ENCODE data around the gene CUEDC2. TPM values are rescaled to one million over a fixed set of nuclear protein-coding genes. Genes with fewer than 3 reads are reported as not detected.
A peak's percentile ranks its signal among the peaks of the same experiment; 100 is the strongest.

The CUEDC2 gene
- total and polyA plus RNA-seq, 10 of the 15 experiments (the other 5 are each of a cell fraction or from before 2014, with no cell fraction given) = 20.4 to 121 (median 75.0) TPM

DNA sequence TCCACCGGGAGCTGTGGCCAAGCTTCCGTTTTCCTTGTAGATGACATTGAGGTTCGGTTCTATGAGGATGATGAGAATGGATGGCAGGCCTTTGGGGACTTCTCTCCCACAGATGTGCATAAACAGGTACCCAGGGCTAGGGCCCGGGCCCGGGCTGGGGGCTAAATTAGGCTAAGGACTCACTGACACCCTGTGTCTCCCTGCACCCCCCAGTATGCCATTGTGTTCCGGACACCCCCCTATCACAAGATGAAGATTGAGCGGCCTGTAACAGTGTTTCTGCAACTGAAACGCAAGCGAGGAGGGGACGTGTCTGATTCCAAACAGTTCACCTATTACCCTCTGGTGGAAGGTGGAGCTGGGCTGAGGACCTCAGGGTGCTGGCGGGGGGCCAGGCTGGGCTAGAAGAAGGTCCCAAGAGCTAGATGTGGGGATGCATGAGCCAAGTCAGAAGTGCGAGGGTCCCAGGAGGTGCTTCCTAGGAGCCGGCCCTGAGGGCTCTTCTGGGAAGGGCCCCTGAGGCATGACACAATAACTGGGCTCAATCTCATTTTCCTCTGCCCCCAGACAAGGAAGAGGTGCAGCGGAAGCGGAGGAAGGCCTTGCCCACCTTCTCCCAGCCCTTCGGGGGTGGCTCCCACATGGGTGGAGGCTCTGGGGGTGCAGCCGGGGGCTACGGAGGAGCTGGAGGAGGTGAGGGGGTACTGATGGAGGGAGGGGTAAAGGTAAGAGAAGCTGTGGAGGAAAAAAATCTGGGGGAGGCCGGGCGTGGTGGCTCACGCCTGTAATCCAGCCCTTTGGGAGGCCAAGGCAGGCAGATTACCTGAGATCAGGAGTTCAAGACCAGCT lies 34.0 kb downstream of the CUEDC2 start:
- Histone ChIP-seq H3K4me1 (ENCODE audit: control insufficient read depth, insufficient read depth, low read length) (peaks cover 20% of the 10 kb centered on the region), H3K9me3 (replicated peaks; ENCODE audit: control insufficient read depth, insufficient read depth, low read length) (no peaks in the 10 kb centered on the region; the same call in 2 of the 3 replicates), H3K9ac (ENCODE audit: control insufficient read depth, insufficient read depth, low read length) (no peak overlapping the region; the same call in 1 of the 2 replicates), H2AFZ (ENCODE audit: control insufficient read depth, low read depth, low read length) (no peak overlapping the region), H3K27ac (ENCODE audit: control insufficient read depth, insufficient read depth) (no peak overlapping the region; the same call in 1 of the 2 replicates), H3K36me3 (ENCODE audit: control insufficient read depth in 2 of 2, insufficient read depth in 2 of 2, low read length in 1 of 2) (peaks cover 17 to 41% of the 10 kb centered on the region in 2 experiments), H4K20me1 (ENCODE audit: control insufficient read depth, insufficient read depth) (peaks cover 4% of the 10 kb centered on the region; the same call in 1 of the 2 replicates), H3K4me3 (peak overlapping the region; percentile 67), H3K27me3 (replicated peaks in 1 of 2; ENCODE audit: control insufficient read depth in 2 of 2, insufficient read depth in 2 of 2, low read length in 1 of 2) (no peaks in the 10 kb centered on the region), H3K79me2 (ENCODE audit: control insufficient read depth, insufficient read depth, low read length) (peaks cover 55% of the 10 kb centered on the region), H3K4me2 (ENCODE audit: control insufficient read depth, insufficient read depth) (peak overlapping the region; percentile 90)
- DNase-seq (ENCODE audit: low read depth, low spot score) = no peak
- ChIA-PET POLR2A (interaction anchor here (0.6 to 6.1 kb wide), 9 partner anchors 14 to 282 kb away, joined by 3 to 42 read pairs (median 4); partner anchors contain the start of genes CUEDC2, FBXL15 and NOLC1), RAD21 (ENCODE audit: unreplicated experiment) (interaction anchor here (0.7 to 5.8 kb wide), 9 partner anchors 11 to 229 kb away, joined by 3 to 33 read pairs (median 5); partner anchors contain the start of gene FBXL15), SMC1A (ENCODE audit: uncharacterized antibody, unreplicated experiment) (interaction anchor here (0.7 to 3.5 kb wide), 10 partner anchors 12 to 168 kb away, joined by 3 to 15 read pairs (median 4); partner anchors contain the start of gene FBXL15), CTCF (interaction anchor here (0.7 to 12.1 kb wide), 23 partner anchors 8 to 246 kb away, joined by 3 to 90 read pairs (median 4); partner anchors contain the start of genes C10orf95, CUEDC2, FBXL15 and NOLC1)
- in situ Hi-C loops (cut with MboI) = no loop called here
- no peak for FAIRE-seq
- 49% methylated on average over 19 of the region's 21 CpGs for WGBS (ENCODE audit: insufficient coverage, insufficient replicate concordance, low lambda C conversion rate, missing lambda C conversion rate)
- TF ChIP-seq RBBP5 (conservative IDR thresholded peaks at IDR 0.05) = no peak
- TF ChIP-seq CHD4 (IDR thresholded peaks at IDR 0.05) = no peak
- no peak for TF ChIP-seq RUNX3 (IDR thresholded peaks at IDR 0.05; ENCODE audit: low read length)
- no peak for TF ChIP-seq SUPT20H (IDR thresholded peaks at IDR 0.05; ENCODE audit: borderline replicate concordance, control insufficient read depth, low read depth, low read length)
- BruUV-seq (replicated peaks) = no TSS peak
- no peak for ATAC-seq
- intact Hi-C loops (cut with micrococcal nuclease; ENCODE audit: unreplicated experiment) = loop anchor here (2.0 to 10.0 kb wide), 2 partner anchors 168 to 246 kb away; partner anchors contain the start of gene TRIM8
